Measurements from ENCODE around the gene TMEM198.

DNA sequence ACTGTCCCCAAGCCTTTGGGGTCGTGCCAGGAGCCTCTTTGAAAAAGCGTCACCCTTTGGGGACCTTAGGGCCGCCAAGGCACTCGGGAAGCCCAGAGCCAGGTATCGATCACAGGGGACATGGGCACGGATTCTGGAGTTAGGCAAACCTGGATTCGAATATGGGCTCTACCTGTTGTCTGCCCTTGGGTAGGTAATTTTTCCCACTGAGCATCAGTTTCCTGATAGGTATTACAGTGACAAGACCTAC lies 9.3 kb downstream of the TMEM198 start:
- TF ChIP-seq, protein P1, sequence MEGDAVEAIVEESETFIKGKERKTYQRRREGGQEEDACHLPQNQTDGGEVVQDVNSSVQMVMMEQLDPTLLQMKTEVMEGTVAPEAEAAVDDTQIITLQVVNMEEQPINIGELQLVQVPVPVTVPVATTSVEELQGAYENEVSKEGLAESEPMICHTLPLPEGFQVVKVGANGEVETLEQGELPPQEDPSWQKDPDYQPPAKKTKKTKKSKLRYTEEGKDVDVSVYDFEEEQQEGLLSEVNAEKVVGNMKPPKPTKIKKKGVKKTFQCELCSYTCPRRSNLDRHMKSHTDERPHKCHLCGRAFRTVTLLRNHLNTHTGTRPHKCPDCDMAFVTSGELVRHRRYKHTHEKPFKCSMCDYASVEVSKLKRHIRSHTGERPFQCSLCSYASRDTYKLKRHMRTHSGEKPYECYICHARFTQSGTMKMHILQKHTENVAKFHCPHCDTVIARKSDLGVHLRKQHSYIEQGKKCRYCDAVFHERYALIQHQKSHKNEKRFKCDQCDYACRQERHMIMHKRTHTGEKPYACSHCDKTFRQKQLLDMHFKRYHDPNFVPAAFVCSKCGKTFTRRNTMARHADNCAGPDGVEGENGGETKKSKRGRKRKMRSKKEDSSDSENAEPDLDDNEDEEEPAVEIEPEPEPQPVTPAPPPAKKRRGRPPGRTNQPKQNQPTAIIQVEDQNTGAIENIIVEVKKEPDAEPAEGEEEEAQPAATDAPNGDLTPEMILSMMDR (optimal IDR thresholded peaks at IDR 0.05 in 1 of 3, IDR thresholded peaks at IDR 0.05 in 1 of 3, conservative IDR thresholded peaks at IDR 0.05 in 1 of 3; ENCODE audit: extremely low read depth in 1 of 3, insufficient read depth in 2 of 3, low read length in 3 of 3) = no peak
- peak; percentile 42 for TF ChIP-seq EZH2 (IDR thresholded peaks at IDR 0.05; ENCODE audit: low read length)

Measured in keratinocyte (primary cell).